NCI-H748 treated with DMSO at 0.1 percent for 48 hours (cell line): ENCODE data around the gene ADIPOQ.
"Not testable (repeated sequence)": the region's sequence is repeated elsewhere in the genome, so short reads cannot be mapped to it uniquely, and the experiment has no call there.

Source experiments
- DNase-seq: peaks from one replicate; lab custom pipeline; 2025; lab: John Stamatoyannopoulos, UW

Gene ADIPOQ

DNA sequence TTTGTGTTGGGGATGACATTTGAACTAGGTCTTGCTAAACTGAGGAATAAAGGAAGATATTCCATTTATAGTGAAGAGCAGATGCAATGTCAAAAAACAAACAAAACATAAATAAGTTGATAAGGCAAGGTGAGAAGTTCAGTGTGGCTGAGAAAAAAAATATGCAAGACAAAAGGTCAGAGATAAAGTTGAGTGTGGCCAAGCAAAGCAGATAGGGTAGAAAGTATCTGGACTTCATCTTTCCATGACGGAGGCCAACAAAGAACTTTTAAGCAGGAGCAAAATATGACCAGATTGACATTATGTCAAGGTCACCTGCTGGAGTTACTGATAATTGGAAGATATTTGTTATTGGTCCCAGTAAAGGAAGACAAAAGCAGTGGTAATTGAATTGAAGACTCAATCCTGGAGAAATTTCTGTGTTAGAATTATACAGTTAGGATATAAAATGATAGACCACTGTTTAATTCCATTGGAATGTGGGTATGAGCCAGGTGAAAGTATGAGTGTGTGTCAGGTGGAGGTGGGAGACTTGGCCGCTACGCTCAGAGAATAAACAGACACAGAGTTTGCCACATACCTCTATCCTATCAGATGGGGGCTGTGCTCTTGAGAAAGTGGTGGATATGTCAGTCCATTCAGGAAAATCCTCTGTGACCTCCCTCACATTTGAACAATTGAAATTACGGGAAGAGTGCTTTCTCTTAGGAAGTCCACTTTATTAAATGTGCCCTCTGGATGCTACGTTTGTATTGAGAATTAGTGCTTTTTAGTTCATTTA, 28.1 kb downstream of the ADIPOQ start:
- DNase-seq: no peak

DNA sequence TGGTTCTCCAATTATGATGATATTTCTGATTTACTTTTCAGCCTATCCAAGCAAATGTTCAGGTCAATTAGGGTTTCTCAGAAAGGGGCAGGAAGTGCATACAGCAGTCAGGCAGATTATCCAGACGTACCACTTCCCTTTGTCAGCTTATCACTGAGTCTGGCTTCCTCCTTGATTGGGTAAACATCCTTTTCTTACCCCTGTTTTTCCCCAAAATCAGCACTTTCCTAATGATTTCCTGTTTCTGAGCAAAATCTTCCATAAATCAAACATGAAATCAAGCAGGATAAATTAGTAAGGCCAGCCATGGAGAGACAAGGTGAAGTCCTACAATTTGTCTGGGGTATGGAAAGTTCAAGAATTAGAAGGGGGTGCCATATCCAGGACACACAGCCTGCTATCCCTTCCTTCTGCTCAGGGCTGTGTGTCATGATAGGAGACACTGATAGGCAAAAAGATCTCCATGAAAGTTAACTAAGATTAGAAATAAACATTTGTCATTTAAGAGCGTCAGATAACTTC, 29.0 kb downstream of the ADIPOQ start:
- no peak for DNase-seq

DNA sequence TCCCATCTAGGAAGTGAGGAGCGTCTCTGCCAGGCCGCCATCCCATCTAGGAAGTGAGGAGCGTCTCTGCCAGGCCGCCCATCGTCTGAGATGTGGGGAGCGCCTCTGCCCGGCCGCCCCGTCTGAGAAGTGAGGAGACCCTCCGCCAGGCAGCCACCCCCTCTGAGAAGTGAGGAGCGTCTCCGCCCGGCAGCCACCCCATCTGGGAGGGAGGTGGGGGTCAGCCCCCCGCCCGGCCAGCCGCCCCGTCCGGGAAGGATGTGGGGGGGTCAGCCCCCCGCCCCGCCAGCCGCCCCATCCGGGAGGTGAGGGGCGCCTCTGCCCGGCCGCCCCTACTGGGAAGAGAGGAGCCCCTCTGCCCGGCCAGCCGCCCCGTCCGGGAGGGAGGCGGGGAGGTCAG, 31.3 kb downstream of the ADIPOQ start:
- not testable (repeated sequence) for DNase-seq

DNA sequence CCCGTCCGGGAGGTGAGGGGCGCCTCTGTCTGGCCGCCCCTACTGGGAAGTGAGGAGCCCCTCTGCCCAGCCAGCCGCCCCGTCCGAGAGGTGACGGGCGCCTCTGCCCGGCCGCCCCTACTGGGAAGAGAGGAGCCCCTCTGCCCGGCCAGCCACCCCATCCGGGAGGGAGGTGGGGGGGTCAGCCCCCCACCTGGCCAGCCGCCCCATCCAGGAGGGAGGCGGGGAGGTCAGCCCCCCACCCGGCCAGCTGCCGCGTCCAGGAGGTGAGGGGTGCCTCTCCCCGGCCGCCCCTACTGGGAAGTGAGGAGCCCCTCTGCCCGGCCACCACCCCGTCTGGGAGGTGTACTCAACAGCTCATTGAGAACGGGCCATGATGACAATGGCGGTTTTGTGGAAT, 31.7 kb downstream of the ADIPOQ start:
- not testable (repeated sequence) for DNase-seq

DNA sequence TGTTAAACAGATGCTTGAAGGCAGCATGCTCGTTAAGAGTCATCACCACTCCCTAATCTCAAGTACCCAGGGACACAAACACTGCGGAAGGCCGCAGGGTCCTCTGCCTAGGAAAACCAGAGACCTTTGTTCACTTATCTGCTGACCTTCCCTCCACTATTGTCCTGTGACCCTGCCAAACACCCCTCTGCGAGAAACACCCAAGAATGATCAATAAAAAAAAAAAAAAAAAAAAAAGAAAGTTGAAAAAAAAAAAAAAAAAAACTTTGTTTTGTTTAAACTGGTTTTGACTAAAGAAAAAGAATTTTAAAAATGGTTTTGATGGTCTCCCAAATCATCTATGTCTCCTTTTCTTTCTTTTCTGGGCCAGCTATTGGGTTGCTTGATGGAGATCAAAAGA, 32.3 kb downstream of the ADIPOQ start:
- DNase-seq: not testable (repeated sequence)

DNA sequence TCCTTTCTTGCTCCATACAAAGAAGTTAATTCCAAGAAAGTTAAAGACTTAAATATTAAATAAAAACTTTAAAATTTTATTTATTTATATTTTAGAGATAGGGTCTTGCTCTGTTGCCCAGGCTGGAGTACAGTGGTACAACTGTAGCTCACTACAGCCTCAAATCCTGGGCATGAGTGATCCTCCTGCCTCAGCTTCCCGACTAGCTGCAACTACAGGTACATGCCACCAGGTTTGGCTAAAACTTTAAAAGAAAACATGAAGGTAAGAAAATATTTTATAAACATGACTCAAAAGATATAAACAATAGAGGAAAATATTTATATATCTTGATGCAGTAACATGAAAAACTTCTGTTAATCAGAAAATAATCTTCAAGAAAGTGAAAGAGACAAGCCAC, 33.2 kb downstream of the ADIPOQ start:
- no peak for DNase-seq

DNA sequence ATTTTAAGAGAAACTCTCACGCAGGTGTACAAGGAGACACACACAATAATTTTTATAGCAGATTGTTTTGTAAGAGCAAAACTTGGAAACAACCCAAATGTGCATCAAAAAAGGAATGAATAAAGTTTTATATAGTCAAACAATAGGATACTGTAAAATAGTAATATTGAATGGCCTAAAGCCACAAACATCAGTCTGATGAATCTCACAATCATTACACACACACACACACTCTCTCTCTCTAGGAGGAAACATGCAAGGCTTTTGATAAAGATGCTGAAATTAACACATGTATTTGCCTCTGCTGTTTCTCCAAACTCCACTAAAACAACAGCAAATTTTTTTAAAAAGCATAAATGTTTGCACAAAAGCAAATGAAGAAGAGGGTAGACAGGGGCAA, 37.3 kb downstream of the ADIPOQ start:
- DNase-seq: no peak

DNA sequence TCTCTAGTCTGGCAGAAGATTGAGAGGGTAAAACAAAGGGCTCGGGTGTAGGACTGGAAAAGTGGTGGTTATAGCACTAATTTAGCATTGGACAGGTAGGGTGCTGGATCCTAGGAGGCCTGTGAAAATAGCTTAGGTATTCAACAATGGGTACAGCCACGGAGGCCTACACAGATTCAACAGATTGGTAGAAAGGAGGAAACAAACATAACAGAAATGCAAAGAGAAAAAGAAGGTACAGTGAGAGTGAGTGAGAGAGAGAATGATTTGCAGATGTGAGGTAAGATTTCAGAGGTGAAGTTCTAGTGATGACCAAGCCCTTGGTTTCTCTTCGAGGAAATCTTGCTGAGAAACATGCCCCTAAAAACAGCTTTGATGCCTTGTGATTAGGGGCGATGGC, 37.9 kb downstream of the ADIPOQ start:
- DNase-seq: no peak

DNA sequence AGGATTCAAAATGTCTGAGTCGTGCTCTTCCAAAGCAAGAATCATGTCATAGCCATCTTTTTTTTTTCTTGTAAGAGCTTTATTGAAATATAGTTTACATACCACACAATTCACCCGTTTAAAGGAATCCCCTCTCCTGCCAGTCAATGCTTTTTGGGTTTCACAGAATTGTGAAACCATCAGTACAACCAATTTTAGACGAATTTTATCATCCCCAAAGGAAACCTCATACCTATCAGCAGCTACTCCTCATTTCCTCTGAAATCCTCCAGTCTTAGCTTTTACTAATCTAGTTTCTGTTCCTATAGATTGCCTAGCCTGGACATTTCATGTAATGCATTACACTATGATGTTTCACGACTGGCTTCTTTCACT, 39.6 kb downstream of the ADIPOQ start:
- DNase-seq: no peak

DNA sequence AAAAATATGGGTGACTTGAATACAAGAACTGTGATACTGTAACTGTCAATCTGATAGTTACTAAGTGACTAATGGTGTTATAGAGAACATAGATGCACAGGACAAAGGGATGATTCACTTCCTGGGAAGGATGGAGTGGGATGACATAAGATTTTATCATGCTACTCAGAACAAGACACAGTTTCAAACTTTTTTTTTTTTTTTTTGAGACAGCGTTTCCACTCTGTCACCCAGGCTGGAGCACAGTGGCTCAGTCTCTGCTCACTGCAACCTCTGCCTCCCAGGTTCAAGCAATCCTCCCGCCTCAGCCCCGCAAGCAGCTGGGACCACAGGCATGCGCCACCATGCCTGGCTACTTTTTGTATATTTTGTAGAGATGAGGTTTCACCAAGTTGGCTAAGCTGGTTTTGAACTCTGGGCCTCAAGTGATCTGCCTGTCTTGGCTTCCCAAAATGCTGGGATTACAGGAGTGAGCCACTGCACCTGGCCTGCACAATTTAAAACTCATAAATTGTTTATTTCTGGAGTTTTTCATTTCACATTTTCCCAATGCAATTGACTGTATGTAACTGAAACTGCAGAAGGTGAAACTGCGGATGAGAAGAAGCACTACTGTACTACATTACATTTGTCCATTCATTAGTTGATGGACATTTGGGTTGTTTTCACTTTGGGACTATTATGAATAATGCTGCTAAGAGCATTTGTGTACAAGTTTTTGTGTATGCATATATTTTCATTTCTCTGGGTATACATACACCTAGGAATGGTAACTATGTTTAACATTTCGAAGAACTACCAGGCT, 40.6 kb downstream of the ADIPOQ start:
- no peak for DNase-seq

DNA sequence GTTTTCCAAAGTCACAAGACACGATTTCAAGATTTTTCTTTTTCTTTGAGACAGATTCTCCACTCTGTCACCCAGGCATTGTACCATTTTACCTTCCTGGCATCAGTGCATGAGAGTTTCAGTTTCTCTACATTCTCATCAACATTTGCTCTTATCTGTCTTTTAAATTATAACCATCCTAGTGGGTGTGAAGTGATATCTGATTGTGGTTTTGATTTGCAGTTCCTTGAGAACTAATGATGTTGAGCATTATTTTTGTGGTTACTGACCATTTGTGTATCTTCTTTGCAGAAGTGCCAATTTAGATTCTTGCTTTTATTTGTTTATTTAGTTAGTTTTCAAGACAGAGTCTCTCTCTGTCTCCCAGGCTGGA, 41.2 kb downstream of the ADIPOQ start:
- DNase-seq: no peak

DNA sequence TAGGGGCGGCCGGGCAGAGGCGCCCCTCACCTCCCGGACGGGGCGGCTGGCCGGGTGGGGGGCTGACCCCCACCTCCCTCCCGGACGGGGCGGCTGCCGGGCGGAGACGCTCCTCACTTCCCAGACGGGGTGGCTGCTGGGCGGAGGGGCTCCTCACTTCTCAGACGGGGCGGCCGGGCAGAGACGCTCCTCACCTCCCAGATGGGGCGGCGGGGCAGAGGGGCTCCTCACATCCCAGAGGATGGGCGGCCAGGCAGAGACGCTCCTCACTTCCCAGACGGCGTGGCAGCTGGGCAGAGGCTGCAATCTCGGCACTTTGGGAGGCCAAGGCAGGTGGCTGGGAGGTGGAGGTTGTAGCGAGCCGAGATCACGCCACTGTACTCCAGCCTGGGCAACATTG, 42.4 kb downstream of the ADIPOQ start:
- not testable (repeated sequence) for DNase-seq

DNA sequence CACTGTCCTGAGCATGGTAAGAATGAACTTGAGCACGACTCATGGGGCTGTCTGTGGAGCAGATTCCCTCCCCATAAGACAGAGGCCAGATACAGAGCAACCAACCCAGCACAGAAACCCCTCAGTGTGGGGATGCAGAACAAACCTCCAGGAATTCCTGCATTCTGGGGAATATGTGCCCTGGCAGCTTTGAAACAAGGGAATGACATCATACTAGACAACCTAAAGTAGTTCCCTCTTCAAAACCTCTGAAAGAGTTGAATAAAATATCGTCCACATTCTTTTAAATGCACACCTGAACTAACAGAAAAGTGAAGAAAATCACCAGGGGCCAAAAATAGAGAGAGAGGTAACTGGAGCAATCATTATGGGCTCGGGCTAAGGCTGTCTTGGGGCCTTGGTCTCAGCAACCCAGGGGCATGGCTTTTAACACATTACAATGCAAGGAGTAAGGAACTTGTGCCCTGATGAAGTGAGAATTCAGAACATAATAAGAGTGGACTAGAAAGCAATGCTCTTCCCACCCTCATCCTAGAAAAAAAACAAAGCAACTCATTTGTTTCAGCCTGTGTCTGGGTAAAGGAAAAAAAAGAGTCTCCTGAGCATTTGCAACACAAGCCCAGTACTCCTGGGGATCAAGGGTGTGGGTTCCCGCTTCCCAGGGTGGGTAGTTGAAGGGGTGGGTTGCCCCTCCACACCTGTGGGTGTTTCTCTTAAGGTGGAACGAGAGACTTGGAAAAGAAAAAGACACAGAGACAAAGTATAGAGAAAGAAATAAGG, 43.9 kb downstream of the ADIPOQ start:
- no peak for DNase-seq

DNA sequence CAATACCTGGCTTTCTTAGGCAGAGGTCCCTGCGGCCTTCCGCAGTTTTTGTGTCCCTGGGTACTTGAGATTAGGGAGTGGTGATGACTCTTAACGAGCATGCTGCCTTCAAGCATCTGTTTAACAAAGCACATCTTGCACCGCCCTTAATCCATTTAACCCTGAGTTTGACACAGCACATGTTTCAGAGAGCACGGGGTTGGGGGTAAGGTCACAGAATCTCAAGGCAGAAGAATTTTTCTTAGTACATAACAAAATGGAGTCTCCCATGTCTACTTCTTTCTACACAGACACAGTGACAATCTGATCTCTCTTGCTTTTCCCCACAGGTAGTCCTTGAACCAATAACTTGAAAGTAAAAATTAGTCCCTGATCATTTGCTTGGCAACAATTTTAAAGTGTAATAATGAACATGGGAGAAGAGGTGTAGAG, 45.0 kb downstream of the ADIPOQ start:
- DNase-seq: not testable (repeated sequence)

DNA sequence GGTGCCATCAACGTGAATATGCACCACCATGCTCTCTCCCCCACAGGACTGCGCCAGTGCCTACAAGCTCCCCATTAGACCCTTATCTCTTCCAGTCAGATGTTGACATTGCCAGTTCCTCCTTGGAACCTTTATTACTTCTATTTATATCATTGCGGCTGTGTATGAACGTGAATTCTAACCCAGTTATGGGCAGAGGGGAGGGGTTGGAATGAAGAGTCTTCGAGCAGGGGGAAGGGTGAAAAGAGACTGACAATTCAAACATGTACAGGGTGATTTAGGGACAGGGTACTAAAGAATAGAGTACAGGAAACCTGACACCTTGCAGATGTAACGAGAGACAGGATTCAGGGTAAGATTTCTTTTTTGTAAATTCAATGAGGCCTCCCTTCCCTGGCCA, 46.1 kb downstream of the ADIPOQ start:
- no peak for DNase-seq

DNA sequence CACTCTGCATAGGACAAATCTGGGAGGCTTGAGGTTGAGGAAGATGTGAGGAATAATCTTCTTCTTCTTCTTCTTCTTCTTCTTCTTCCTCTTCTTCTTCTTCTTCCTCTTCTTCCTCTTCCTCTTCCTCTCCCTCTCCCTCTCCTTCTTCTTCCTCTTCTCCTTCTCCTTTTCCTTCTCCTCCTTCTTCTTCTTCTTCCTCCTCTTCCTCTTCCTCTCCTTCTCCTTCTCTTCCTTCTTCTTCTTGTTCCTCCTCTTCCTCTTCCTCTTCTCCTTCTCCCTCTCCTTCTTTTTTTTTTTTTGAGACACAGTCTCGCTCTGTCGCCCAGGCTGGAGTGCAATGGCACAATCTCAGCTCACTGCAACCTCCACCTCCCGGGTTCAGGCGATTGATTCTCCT, 47.2 kb downstream of the ADIPOQ start:
- not testable (repeated sequence) for DNase-seq

DNA sequence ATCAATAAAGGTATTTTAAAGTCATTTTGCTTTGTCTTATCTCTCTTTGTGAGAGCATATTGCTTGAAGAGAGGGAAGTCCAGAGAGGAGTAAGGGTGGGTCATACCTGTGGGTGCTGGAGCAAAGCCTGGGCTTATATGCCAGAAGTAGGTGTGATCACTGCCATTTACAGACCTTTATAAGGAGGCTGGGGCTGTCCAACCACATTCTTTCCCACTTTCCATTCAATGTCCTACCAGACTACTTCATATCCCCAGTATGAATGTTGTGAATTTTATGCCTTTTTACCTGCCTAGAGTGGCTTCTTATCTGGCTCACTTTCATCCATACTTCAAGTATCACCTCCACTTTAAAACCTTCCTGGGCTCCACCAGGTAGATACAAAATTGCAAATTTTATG, 48.4 kb downstream of the ADIPOQ start:
- no peak for DNase-seq

DNA sequence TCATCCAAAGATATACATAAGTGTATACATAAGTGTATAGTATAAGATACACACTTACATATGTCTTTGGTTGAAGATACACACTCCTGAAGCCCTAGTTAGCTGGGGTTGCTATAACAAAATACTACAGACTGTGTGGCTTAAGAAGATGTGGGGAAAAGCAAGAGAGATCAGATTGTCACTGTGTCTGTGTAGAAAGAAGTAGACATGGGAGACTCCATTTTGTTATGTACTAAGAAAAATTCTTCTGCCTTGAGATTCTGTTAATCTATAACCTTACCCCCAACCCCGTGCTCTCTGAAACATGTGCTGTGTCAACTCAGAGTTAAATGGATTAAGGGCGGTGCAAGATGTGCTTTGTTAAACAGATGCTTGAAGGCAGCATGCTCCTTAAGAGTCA, 50.6 kb downstream of the ADIPOQ start:
- DNase-seq: not testable (repeated sequence)

DNA sequence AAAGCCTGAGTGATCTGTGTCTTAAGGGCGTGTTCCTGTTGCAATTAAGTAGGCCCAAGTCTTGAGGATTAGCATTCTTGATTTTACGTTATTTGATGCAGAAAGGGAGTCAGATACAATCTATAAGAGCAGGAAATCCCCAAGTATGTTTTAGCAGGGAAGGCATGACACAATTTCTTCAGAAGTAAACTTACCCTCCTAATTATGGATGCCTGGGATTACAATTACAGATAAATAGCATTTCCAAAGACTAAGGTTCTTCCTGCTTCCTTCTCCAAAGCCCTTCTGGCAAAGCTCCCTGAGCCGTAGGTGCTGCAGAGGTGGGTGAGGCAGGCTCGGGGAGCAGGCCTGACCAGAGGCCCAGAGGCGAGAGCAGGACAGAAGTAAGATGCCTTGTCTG, 52.9 kb downstream of the ADIPOQ start:
- DNase-seq: no peak

DNA sequence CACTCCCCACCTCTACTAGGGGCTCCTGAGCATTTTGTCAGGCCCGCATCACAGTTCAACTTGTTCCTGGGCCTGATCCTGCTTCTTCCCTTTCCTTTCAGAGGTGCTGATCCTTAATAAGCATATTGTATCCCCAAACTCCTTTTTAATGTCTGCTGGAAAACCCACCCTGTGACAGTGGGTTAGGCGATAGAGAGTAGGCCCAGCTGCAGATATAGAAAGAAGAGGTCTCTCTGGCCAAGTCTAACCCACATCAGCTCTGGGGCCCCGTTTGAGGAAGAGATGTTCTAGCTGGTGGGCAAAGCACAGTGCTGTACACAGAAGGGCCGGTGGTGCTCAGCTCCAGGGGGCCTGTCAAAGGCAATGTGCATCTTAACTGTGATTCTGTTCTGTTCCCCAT, 53.5 kb downstream of the ADIPOQ start:
- no peak for DNase-seq

DNA sequence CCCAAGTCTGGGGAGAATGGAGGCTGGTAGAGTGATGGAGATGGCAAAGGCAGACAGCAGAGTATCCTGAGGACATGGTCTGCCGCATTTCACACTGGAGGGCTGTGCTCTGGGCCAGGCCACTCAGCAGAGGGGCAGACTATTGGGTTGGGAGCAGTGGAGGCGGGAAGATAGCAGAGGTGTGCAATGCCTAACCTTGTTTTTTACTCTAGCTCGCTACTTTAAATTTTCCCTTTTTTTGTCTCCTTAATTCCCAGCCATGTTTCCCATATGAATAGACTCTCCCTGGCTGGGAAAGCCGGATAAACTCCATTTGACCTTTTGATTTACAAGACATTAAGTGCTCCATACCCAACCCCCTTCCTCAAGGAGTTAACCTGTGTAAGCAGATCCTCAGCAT, 54.4 kb downstream of the ADIPOQ start:
- no peak for DNase-seq

DNA sequence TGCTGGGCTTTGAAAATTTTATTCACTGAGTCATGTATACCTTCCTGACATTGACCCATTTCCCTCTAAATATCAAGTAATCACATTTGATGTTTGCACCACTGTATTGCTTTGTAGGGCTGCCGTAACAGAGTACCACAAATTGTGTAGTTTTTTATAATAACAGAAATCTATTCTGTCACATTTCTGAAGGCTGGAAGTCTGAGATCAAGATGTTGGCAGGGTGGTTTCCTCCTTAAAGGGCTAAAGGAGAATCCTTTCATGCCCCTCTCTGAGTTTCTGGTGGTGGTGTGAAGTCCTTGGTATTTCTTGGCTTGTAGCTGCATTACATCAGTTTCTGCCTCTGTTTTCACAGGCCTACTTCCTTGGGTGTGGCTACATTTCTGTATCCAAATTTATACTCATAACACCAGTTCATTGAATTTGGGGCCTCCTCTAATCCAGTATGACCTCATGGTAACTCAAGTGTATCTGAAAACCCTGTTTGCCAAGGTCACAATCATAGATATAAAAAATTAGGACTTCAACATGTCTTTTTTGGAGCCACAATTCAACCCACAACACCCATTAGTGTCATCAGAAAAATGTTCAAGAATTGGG, 58.7 kb downstream of the ADIPOQ start:
- DNase-seq: no peak
